ENCODE results near the gene PIP4K2B.
"Not testable (repeated sequence)": the region's sequence is repeated elsewhere in the genome, so short reads cannot be mapped to it uniquely, and the experiment has no call there.

Gene PIP4K2B

GRCh38 chr17:38794221-38794620 is 5.1 kb downstream of the PIP4K2B start:
- Histone ChIP-seq H3K36me3 (ENCODE audit: insufficient read depth, low read length) (peaks cover 57% of the 10 kb centered on the region), H3K9me3 (ENCODE audit: insufficient read depth, low read length, severe bottlenecking) (no peaks in the 10 kb centered on the region), H2AFZ (ENCODE audit: low read depth, low read length) (no peak overlapping the region), H3K79me2 (ENCODE audit: insufficient read depth, low read length) (peaks cover 93% of the 10 kb centered on the region), H3K9ac (ENCODE audit: low read depth, low read length) (no peak overlapping the region), H3K27me3 (ENCODE audit: insufficient read depth, low read length, poor library complexity) (no peaks in the 10 kb centered on the region), H3K27ac (ENCODE audit: low read length) (no peak overlapping the region), H4K20me1 (ENCODE audit: insufficient read depth, low read length) (peaks cover 65% of the 10 kb centered on the region), H3K4me2 (ENCODE audit: insufficient read depth, low read length) (no peak overlapping the region), H3K4me1 (ENCODE audit: insufficient read depth, low read length) (peaks cover 33% of the 10 kb centered on the region), H3K4me3 (ENCODE audit: low read depth in 1 of 2, low read length in 2 of 2) (no peak overlapping the region)
- no peak for TF ChIP-seq EZH2 (IDR thresholded peaks at IDR 0.05; ENCODE audit: borderline replicate concordance, low read depth, low read length, severe bottlenecking)
- TF ChIP-seq, protein P1, sequence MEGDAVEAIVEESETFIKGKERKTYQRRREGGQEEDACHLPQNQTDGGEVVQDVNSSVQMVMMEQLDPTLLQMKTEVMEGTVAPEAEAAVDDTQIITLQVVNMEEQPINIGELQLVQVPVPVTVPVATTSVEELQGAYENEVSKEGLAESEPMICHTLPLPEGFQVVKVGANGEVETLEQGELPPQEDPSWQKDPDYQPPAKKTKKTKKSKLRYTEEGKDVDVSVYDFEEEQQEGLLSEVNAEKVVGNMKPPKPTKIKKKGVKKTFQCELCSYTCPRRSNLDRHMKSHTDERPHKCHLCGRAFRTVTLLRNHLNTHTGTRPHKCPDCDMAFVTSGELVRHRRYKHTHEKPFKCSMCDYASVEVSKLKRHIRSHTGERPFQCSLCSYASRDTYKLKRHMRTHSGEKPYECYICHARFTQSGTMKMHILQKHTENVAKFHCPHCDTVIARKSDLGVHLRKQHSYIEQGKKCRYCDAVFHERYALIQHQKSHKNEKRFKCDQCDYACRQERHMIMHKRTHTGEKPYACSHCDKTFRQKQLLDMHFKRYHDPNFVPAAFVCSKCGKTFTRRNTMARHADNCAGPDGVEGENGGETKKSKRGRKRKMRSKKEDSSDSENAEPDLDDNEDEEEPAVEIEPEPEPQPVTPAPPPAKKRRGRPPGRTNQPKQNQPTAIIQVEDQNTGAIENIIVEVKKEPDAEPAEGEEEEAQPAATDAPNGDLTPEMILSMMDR (IDR thresholded peaks at IDR 0.05; ENCODE audit: borderline replicate concordance, extremely low read depth, low read length, poor library complexity, severe bottlenecking): no peak
- no peak for ATAC-seq (ENCODE audit: insufficient read depth, low read depth)
- no peak for DNase-seq

DNA sequence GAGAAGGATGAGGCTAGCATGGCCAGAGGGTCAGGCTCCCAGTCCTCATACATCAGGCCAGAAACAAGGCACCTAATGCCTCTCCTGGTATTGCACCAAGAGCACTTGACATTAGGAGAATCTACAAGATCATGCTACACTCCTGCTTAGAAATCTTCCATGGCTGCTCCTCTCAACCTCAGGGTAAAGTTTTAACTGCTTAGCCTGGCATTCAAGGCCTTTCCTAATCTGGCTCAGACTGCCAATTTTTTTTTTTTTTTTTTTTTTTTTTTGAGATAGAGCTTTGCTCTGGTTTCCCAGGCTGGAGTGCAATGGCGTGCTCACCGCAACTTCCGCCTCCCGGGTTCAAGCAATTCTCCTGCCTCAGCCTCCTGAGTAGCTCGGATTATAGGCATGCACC is 8.2 kb downstream of the PIP4K2B start:
- ATAC-seq (ENCODE audit: insufficient read depth, low read depth) (no peak), DNase-seq (no peak)
- H3K4me2 ChIP-seq (ENCODE audit: insufficient read depth, low read length): no peak overlapping the region
- H4K20me1 ChIP-seq (ENCODE audit: insufficient read depth, low read length): peaks cover 50% of the 10 kb centered on the region
- H2AFZ ChIP-seq (ENCODE audit: low read depth, low read length): no peak overlapping the region
- TF ChIP-seq, protein P1 (IDR thresholded peaks at IDR 0.05; ENCODE audit: borderline replicate concordance, extremely low read depth, low read length, poor library complexity, severe bottlenecking): no peak
- no peak for TF ChIP-seq EZH2 (IDR thresholded peaks at IDR 0.05; ENCODE audit: borderline replicate concordance, low read depth, low read length, severe bottlenecking)
- H3K9ac ChIP-seq (ENCODE audit: low read depth, low read length): no peak overlapping the region
- peaks cover 82% of the 10 kb centered on the region for H3K79me2 ChIP-seq (ENCODE audit: insufficient read depth, low read length)
- no peak overlapping the region for H3K4me3 ChIP-seq (ENCODE audit: low read depth in 1 of 2, low read length in 2 of 2)
- H3K9me3 ChIP-seq (ENCODE audit: insufficient read depth, low read length, severe bottlenecking): no peaks in the 10 kb centered on the region
- no peaks in the 10 kb centered on the region for H3K27me3 ChIP-seq (ENCODE audit: insufficient read depth, low read length, poor library complexity)
- 0 out of 2 replicates have a peak, but pooled peaks cover 5% of the 10 kb centered on the region for H3K4me1 ChIP-seq (ENCODE audit: insufficient read depth, low read length)
- H3K27ac ChIP-seq (ENCODE audit: low read length): no peak overlapping the region
- H3K36me3 ChIP-seq (ENCODE audit: insufficient read depth, low read length): peaks cover 52% of the 10 kb centered on the region

- not testable (repeated sequence) for H3K4me1 ChIP-seq (ENCODE audit: insufficient read depth, low read length); H3K27me3 ChIP-seq (ENCODE audit: insufficient read depth, low read length, poor library complexity); DNase-seq; ATAC-seq (ENCODE audit: insufficient read depth, low read depth); H3K4me2 ChIP-seq (ENCODE audit: insufficient read depth, low read length); H3K4me3 ChIP-seq (ENCODE audit: low read depth in 1 of 2, low read length in 2 of 2); H3K27ac ChIP-seq (ENCODE audit: low read length); H2AFZ ChIP-seq (ENCODE audit: low read depth, low read length); H3K9ac ChIP-seq (ENCODE audit: low read depth, low read length); H3K9me3 ChIP-seq (ENCODE audit: insufficient read depth, low read length, severe bottlenecking)
- H3K79me2 ChIP-seq (ENCODE audit: insufficient read depth, low read length): peaks cover 73% of the 10 kb centered on the region
- H4K20me1 ChIP-seq (ENCODE audit: insufficient read depth, low read length): peaks cover 45% of the 10 kb centered on the region
- peaks cover 54% of the 10 kb centered on the region for H3K36me3 ChIP-seq (ENCODE audit: insufficient read depth, low read length)
Observed at GRCh38 chr17:38790148-38790707, 9.1 kb downstream of the PIP4K2B start.

DNA sequence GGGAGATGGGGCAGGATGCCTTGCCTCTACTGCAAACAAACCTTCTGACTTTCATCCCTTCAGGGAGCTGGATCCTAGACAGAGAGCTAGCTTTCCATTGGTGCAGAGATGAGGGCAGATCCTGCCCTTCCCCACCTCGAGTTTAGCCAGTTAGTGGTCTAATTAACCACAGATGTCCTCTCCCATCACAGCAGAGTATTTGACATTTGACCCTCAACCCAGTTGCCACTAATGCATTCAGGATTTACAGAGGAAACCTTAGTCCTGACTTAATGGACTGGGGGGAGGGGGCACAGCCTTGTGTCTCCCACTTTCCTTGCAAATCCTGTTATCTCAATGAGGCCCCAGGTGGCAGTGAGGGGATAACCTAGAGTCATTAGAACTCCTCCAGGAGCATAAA is 10.2 kb downstream of the PIP4K2B start:
- Histone ChIP-seq H3K27me3 (ENCODE audit: insufficient read depth, low read length, poor library complexity) (no peaks in the 10 kb centered on the region), H3K36me3 (ENCODE audit: insufficient read depth, low read length) (peaks cover 62% of the 10 kb centered on the region), H3K4me2 (ENCODE audit: insufficient read depth, low read length) (no peak overlapping the region), H3K27ac (ENCODE audit: low read length) (no peak overlapping the region), H2AFZ (ENCODE audit: low read depth, low read length) (no peak overlapping the region), H3K9ac (ENCODE audit: low read depth, low read length) (no peak overlapping the region), H3K4me3 (ENCODE audit: low read depth in 1 of 2, low read length in 2 of 2) (no peak overlapping the region), H3K4me1 (ENCODE audit: insufficient read depth, low read length) (no peaks in the 10 kb centered on the region), H3K9me3 (ENCODE audit: insufficient read depth, low read length, severe bottlenecking) (no peaks in the 10 kb centered on the region), H3K79me2 (ENCODE audit: insufficient read depth, low read length) (peaks cover 64% of the 10 kb centered on the region), H4K20me1 (ENCODE audit: insufficient read depth, low read length) (peaks cover 43% of the 10 kb centered on the region)
- TF ChIP-seq EZH2 (IDR thresholded peaks at IDR 0.05; ENCODE audit: borderline replicate concordance, low read depth, low read length, severe bottlenecking): no peak
- TF ChIP-seq, protein P1 (IDR thresholded peaks at IDR 0.05; ENCODE audit: borderline replicate concordance, extremely low read depth, low read length, poor library complexity, severe bottlenecking): no peak
- DNase-seq (no peak), ATAC-seq (ENCODE audit: insufficient read depth, low read depth) (no peak)

- H3K4me3 ChIP-seq (ENCODE audit: low read depth in 1 of 2, low read length in 2 of 2); H3K27me3 ChIP-seq (ENCODE audit: insufficient read depth, low read length, poor library complexity); DNase-seq; H3K9me3 ChIP-seq (ENCODE audit: insufficient read depth, low read length, severe bottlenecking); H3K9ac ChIP-seq (ENCODE audit: low read depth, low read length); H3K27ac ChIP-seq (ENCODE audit: low read length); H3K4me1 ChIP-seq (ENCODE audit: insufficient read depth, low read length); H2AFZ ChIP-seq (ENCODE audit: low read depth, low read length); H3K4me2 ChIP-seq (ENCODE audit: insufficient read depth, low read length); ATAC-seq (ENCODE audit: insufficient read depth, low read depth): not testable (repeated sequence)
- H3K36me3 ChIP-seq (ENCODE audit: insufficient read depth, low read length): peaks cover 62% of the 10 kb centered on the region
- peaks cover 54% of the 10 kb centered on the region for H3K79me2 ChIP-seq (ENCODE audit: insufficient read depth, low read length)
- H4K20me1 ChIP-seq (ENCODE audit: insufficient read depth, low read length): peaks cover 41% of the 10 kb centered on the region
Observed at GRCh38 chr17:38787999-38788398, 11.4 kb downstream of the PIP4K2B start.
